H1 (cell line): Measurements from ENCODE around the gene GTF2A1. TPM values are rescaled to one million over a fixed set of nuclear protein-coding genes. Genes with fewer than 3 reads are reported as not detected.

ENCODE experiments used
- CTCF ChIA-PET: fragments of 300-600 bp; sonication (Branson Sonifier 250); formaldehyde crosslinking; loops from one replicate; lab custom pipeline; 2021; ENCODE audit not compliant: partially characterized antibody; lab: Charles Lee
- POLR2A ChIA-PET: fragments of 300-600 bp; sonication (Branson Sonifier 250); formaldehyde crosslinking; loops from one replicate; lab custom pipeline; 2021; ENCODE audit warnings: inconsistent platforms; ENCODE audit not compliant: partially characterized antibody; lab: Charles Lee
- DNase-seq, 2 experiments: peaks; one replicate each; pipeline versions ENCODE4 v3.0.0 to v3.0.0-alpha.2; 2010 to 2022; ENCODE audit warnings: low spot score in 2 of 2, low read depth in 1 of 2, mixed read lengths in 1 of 2
- FAIRE-seq: peaks from 2 replicates; lab custom pipeline; 2011; peaks lifted over from hg19 to GRCh38; lab: Jason Lieb, UNC
- H2AFZ ChIP-seq: 2 replicates; pipeline ENCODE4 v1.8.1; 2012; ENCODE audit warnings: low read length, inconsistent platforms
- H2AK5ac ChIP-seq: 2 replicates; pipeline ENCODE4 v1.6.1; 2013; ENCODE audit warnings: low read depth, low read length
- H2BK120ac ChIP-seq: replicated peaks from 2 replicates; pipeline ENCODE3; 2013; ENCODE audit warnings: low read depth, low read length, inconsistent platforms
- H2BK12ac ChIP-seq: 2 replicates; pipeline ENCODE4 v1.6.1; 2013; ENCODE audit warnings: low read depth, low read length
- H2BK15ac ChIP-seq: 2 replicates; pipeline ENCODE4 v1.6.1; 2013; ENCODE audit warnings: low read length
- H2BK20ac ChIP-seq: 2 replicates; pipeline ENCODE4 v1.6.1; 2013; ENCODE audit warnings: low read length
- H2BK5ac ChIP-seq: 2 replicates; pipeline ENCODE4 v1.6.1; 2013; ENCODE audit warnings: low read depth, low read length
- H3K14ac ChIP-seq: 2 replicates; pipeline ENCODE4 v1.6.1; 2013; ENCODE audit warnings: inconsistent platforms; ENCODE audit not compliant: insufficient read length
- H3K18ac ChIP-seq: 2 replicates; pipeline ENCODE4 v1.6.1; 2013; ENCODE audit warnings: low read length; ENCODE audit errors: extremely low read depth
- H3K23ac ChIP-seq: 2 replicates; pipeline ENCODE4 v1.6.1; 2013; ENCODE audit warnings: inconsistent platforms; ENCODE audit not compliant: insufficient read length
- H3K23me2 ChIP-seq: 2 replicates; pipeline ENCODE4 v1.6.1; 2013; ENCODE audit warnings: low read depth, low read length
- H3K27ac ChIP-seq: 2 replicates; pipeline ENCODE4 v1.6.1; 2011; ENCODE audit warnings: low read depth, low read length, inconsistent platforms
- H3K27me3 ChIP-seq, 4 experiments: replicated peaks in 1 of 4; 1 replicate in 1 of 4; 2 replicates in 3 of 4; pipeline versions ENCODE4 v1.6.1 to v1.8.1; 2011 to 2013; ENCODE audit warnings: low read length in 3 of 4, mild to moderate bottlenecking in 3 of 4, inconsistent platforms in 2 of 4, mixed read lengths in 2 of 4, moderate library complexity in 1 of 4; ENCODE audit not compliant: control insufficient read depth in 3 of 4, insufficient read depth in 3 of 4; ENCODE audit errors: extremely low read depth in 1 of 4
- H3K36me3 ChIP-seq, 4 experiments: 2 replicates each; pipeline versions ENCODE4 v1.6.1 to v1.8.1; 2011 to 2013; ENCODE audit warnings: mild to moderate bottlenecking in 4 of 4, low read length in 3 of 4, moderate library complexity in 2 of 4, control low read depth in 1 of 4, inconsistent platforms in 1 of 4; ENCODE audit not compliant: insufficient read depth in 4 of 4, control insufficient read depth in 2 of 4
- H3K4ac ChIP-seq: replicated peaks from 2 replicates; pipeline ENCODE3; 2013; ENCODE audit warnings: low read length, low read depth, mixed read lengths, inconsistent platforms; ENCODE audit not compliant: insufficient read length
- H3K4me1 ChIP-seq, 4 experiments: replicated peaks in 1 of 4; 1 replicate in 1 of 4; 2 replicates in 3 of 4; pipeline versions ENCODE4 v1.6.1 to v1.8.1; 2011 to 2013; ENCODE audit warnings: low read length in 3 of 4, inconsistent platforms in 2 of 4, mixed read lengths in 1 of 4; ENCODE audit not compliant: insufficient read depth in 4 of 4, control insufficient read depth in 3 of 4
- H3K4me2 ChIP-seq, 2 experiments: 2 replicates each; pipeline versions ENCODE4 v1.6.1 to v1.8.1; 2011 to 2013; ENCODE audit warnings: low read depth in 2 of 2, low read length in 2 of 2, control low read depth in 1 of 2, inconsistent platforms in 1 of 2, mild to moderate bottlenecking in 1 of 2; ENCODE audit not compliant: insufficient read depth in 1 of 2
- H3K4me3 ChIP-seq, 4 experiments: fragments of 200-600, 300-600 bp in 1 of 4; sonication (generic), shearing (Covaris generic), sonication (Bioruptor Twin) in 1 of 4; 2 replicates each; pipeline versions ENCODE4 v1.5.1 to v1.8.1; 2011 to 2016; ENCODE audit warnings: low read length in 4 of 4, low read depth in 3 of 4, control low read depth in 2 of 4, inconsistent platforms in 2 of 4, mild to moderate bottlenecking in 2 of 4, mixed read lengths in 1 of 4, moderate library complexity in 1 of 4; ENCODE audit not compliant: insufficient read depth in 2 of 4; ENCODE audit errors: extremely low read depth in 1 of 4
- H3K56ac ChIP-seq: replicated peaks from 2 replicates; pipeline ENCODE3; 2013; ENCODE audit warnings: low read depth, mild to moderate bottlenecking, mixed read lengths, low read length, inconsistent platforms; ENCODE audit not compliant: insufficient read length
- H3K79me1 ChIP-seq: 2 replicates; pipeline ENCODE4 v1.6.1; 2013; ENCODE audit warnings: low read depth, low read length, control low read depth
- H3K79me2 ChIP-seq, 2 experiments: 2 replicates each; pipeline versions ENCODE4 v1.6.1 to v1.8.1; 2012 to 2013; ENCODE audit warnings: low read length in 2 of 2, mild to moderate bottlenecking in 2 of 2, inconsistent platforms in 1 of 2; ENCODE audit not compliant: insufficient read depth in 2 of 2, control insufficient read depth in 1 of 2
- H3K9ac ChIP-seq, 4 experiments: replicated peaks in 1 of 4; 1 replicate in 1 of 4; 2 replicates in 3 of 4; pipeline versions ENCODE4 v1.6.1 to v1.8.1; 2011 to 2013; ENCODE audit warnings: low read depth in 3 of 4, low read length in 3 of 4, control low read depth in 2 of 4, mild to moderate bottlenecking in 2 of 4, moderate library complexity in 2 of 4, inconsistent platforms in 1 of 4; ENCODE audit errors: extremely low read depth in 1 of 4
- H3K9me3 ChIP-seq, 2 experiments: 2 replicates each; pipeline versions ENCODE4 v1.6.1 to v1.8.1; 2012 to 2013; ENCODE audit warnings: mild to moderate bottlenecking in 2 of 2, moderate library complexity in 2 of 2, control low read depth in 1 of 2, inconsistent platforms in 1 of 2, low read depth in 1 of 2, low read length in 1 of 2, mixed read lengths in 1 of 2; ENCODE audit not compliant: insufficient read depth in 2 of 2
- H4K20me1 ChIP-seq, 2 experiments: replicated peaks in 1 of 2; 2 replicates each; pipeline versions ENCODE3 to v1.8.1; 2011 to 2013; ENCODE audit warnings: inconsistent platforms in 2 of 2, low read length in 2 of 2, mild to moderate bottlenecking in 1 of 2; ENCODE audit not compliant: insufficient read depth in 2 of 2, control insufficient read depth in 1 of 2
- H4K5ac ChIP-seq: 2 replicates; pipeline ENCODE4 v1.6.1; 2013; ENCODE audit warnings: low read length, low read depth, mixed read lengths, inconsistent platforms; ENCODE audit not compliant: insufficient read length
- H4K8ac ChIP-seq: 2 replicates; pipeline ENCODE4 v1.8.0; 2013; ENCODE audit warnings: mild to moderate bottlenecking, moderate library complexity, low read length, inconsistent platforms; ENCODE audit not compliant: insufficient read depth; ENCODE audit errors: extremely low read depth
- H4K91ac ChIP-seq: replicated peaks from 2 replicates; pipeline ENCODE3; 2013; ENCODE audit warnings: low read length, mixed read lengths, inconsistent platforms; ENCODE audit not compliant: insufficient read length
- CHD1 ChIP-seq: IDR thresholded peaks from 2 replicates; pipeline ENCODE4 v1.6.1; 2012; ENCODE audit warnings: low read depth, low read length, improper control_type of control experiment
- EP300 ChIP-seq, 2 experiments: IDR thresholded peaks; 1 replicate in 1 of 2; 2 replicates in 1 of 2; pipeline ENCODE4 v1.6.1; 2011 to 2012; ENCODE audit warnings: low read depth in 2 of 2, low read length in 2 of 2, mild to moderate bottlenecking in 2 of 2, borderline replicate concordance in 1 of 2, inconsistent platforms in 1 of 2, moderate library complexity in 1 of 2
- MAFK ChIP-seq: IDR thresholded peaks from 2 replicates; pipeline ENCODE4 v1.6.1; 2012; ENCODE audit warnings: low read depth, mild to moderate bottlenecking, improper control_type of control experiment, low read length
- USF2 ChIP-seq: IDR thresholded peaks from 2 replicates; pipeline ENCODE4 v1.6.1; 2011; ENCODE audit warnings: low read length, improper control_type of control experiment
- WGBS, 2 experiments: shearing (Covaris generic) in 1 of 2; methylation state at CpG; one replicate each; pipeline versions ENCODE4 v1.1.6 to v1.1.7; 2013 to 2015; ENCODE audit warnings: low lambda C conversion rate in 2 of 2, mixed read lengths in 2 of 2, inconsistent platforms in 1 of 2, low coverage in 1 of 2, missing lambda C conversion rate in 1 of 2; ENCODE audit not compliant: insufficient replicate concordance in 2 of 2, insufficient coverage in 1 of 2, insufficient read length in 1 of 2; ENCODE audit errors: extremely low coverage in 1 of 2, missing lambda C conversion rate in 1 of 2; 5-methylcytosine and 5-hydroxymethylcytosine counted together
- polyA plus RNA-seq, 7 experiments: library from polyadenylated mRNA; depleted of rRNA in 3 of 7; stranded (reverse) in 5 of 7; unstranded in 2 of 7; fragments of >200 nt in 5 of 7; fragments of 200-250 nt in 2 of 7; gene quantifications; 1 replicate in 5 of 7; 2 replicates in 1 of 7; 4 replicates in 1 of 7; pipeline versions ENCODE4 v1.2.1 to v1.2.3, GENCODE V29; 2011 to 2013; ENCODE audit warnings: missing spikeins in 2 of 7, mixed read lengths in 2 of 7
- total RNA-seq: library from RNA; stranded (reverse); fragmentation: NEBNext Ultra II Directional; extraction: Animal tissue kit (Norgen Biotek cat#: 25700); gene quantifications from 2 replicates; pipeline ENCODE4 v1.2.1, GENCODE V29; 2021

GTF2A1 gene
- total and polyA plus RNA-seq, 2 of the 8 experiments (the other 6 are each of a cell fraction or from before 2014, with no cell fraction given) = 24.1 to 57.8 TPM

GRCh38 chr14:81224222-81224621, 3.5 kb upstream of the GTF2A1 start:
- H3K79me1 ChIP-seq = no peaks in the 10 kb centered on the region
- no peak for DNase-seq
- H2BK20ac ChIP-seq = no peak overlapping the region
- H3K23me2 ChIP-seq = peaks cover 6% of the 10 kb centered on the region; the same call in 1 of the 2 replicates
- H3K14ac ChIP-seq = no peak overlapping the region
- POLR2A ChIA-PET = interaction anchor here (4.0 kb wide), 1 partner anchor 9 kb away, joined by 38 read pairs; no protein-coding TSS in a partner anchor
- no peak overlapping the region for H3K4ac ChIP-seq
- no peaks in the 10 kb centered on the region for H3K36me3 ChIP-seq
- no peak overlapping the region for H2BK5ac ChIP-seq
- CTCF ChIA-PET = interaction anchor here (0.6 to 1.6 kb wide), 3 partner anchors 230 to 270 kb away, joined by 3 to 5 read pairs (median 3); no protein-coding TSS in a partner anchor
- no peak overlapping the region for H3K4me2 ChIP-seq
- no peaks in the 10 kb centered on the region for H4K20me1 ChIP-seq
- no peak for TF ChIP-seq CHD1
- no peak for TF ChIP-seq EP300 (IDR thresholded peaks at IDR 0.05; ENCODE audit: borderline replicate concordance in 1 of 2, low read depth in 2 of 2, low read length in 2 of 2)
- no peak for TF ChIP-seq USF2
- peak; percentile 61; the same call in 1 of the 2 replicates for TF ChIP-seq MAFK
- no peak overlapping the region for H4K91ac ChIP-seq
- 81% methylated on average over 1 of the region's 1 CpG; no CpG with 5 or more reads in 1 of the 2 experiments for WGBS, 2 experiments
- peaks cover 0 to 5% (median 0%) of the 10 kb centered on the region in 4 experiments; a peak in 2 of 7 replicates for H3K4me1 ChIP-seq
- FAIRE-seq = no peak
- H3K79me2 ChIP-seq = peaks cover 0 to 7% of the 10 kb centered on the region in 2 experiments; a peak in 2 of 4 replicates
- no peak overlapping the region for H4K5ac ChIP-seq
- no peak overlapping the region for H3K18ac ChIP-seq
- H2BK12ac ChIP-seq = no peak overlapping the region
- no peak overlapping the region for H3K23ac ChIP-seq
- H2BK120ac ChIP-seq = no peak overlapping the region
- no peak overlapping the region for H2AK5ac ChIP-seq
- no peak overlapping the region for H3K27ac ChIP-seq
- no peaks in the 10 kb centered on the region for H3K9me3 ChIP-seq
- no peak overlapping the region for H3K9ac ChIP-seq
- no peak overlapping the region for H2AFZ ChIP-seq
- no peak overlapping the region for H2BK15ac ChIP-seq
- H3K27me3 ChIP-seq = no peaks in the 10 kb centered on the region
- H3K56ac ChIP-seq = no peak overlapping the region
- H4K8ac ChIP-seq = no peak overlapping the region
- no peak overlapping the region for H3K4me3 ChIP-seq
